ENCODE results near the gene SERAC1.
"Not testable (repeated sequence)": the region's sequence is repeated elsewhere in the genome, so short reads cannot be mapped to it uniquely, and the experiment has no call there.

Gene SERAC1

GRCh38 chr6:158168040-158168289 lies at the start of gene SERAC1:
SERAC1 (minus strand) TSS chr6:158168262; CDS start chr6:158158363, 9,899 bp downstream.
- no peak for DNase-seq (ENCODE audit: low spot score)

- peak; percentile 76 for DNase-seq (ENCODE audit: low spot score)
Measured at GRCh38 chr6:158213925-158214674, 46.0 kb upstream of the SERAC1 start.

GRCh38 chr6:158211273-158212055 lies 43.4 kb upstream of the SERAC1 start:
- DNase-seq (ENCODE audit: low spot score), result no peak

GRCh38 chr6:158209582-158210333 lies 41.7 kb upstream of the SERAC1 start:
- not testable (repeated sequence) for DNase-seq (ENCODE audit: low spot score)

GRCh38 chr6:158208226-158209030 lies 40.4 kb upstream of the SERAC1 start:
- DNase-seq (ENCODE audit: low spot score), result not testable (repeated sequence)

- DNase-seq (ENCODE audit: low spot score), result no peak
Measured at GRCh38 chr6:158207422-158207788, 39.3 kb upstream of the SERAC1 start.

- DNase-seq (ENCODE audit: low spot score), result no peak
Measured at GRCh38 chr6:158206740-158207421, 38.8 kb upstream of the SERAC1 start.

- DNase-seq (ENCODE audit: low spot score), result no peak
Measured at GRCh38 chr6:158205169-158205944, 37.3 kb upstream of the SERAC1 start.

- DNase-seq (ENCODE audit: low spot score), result no peak
Measured at GRCh38 chr6:158198461-158198860, 30.4 kb upstream of the SERAC1 start.

- DNase-seq (ENCODE audit: low spot score), result no peak
Measured at GRCh38 chr6:158194487-158195280, 26.6 kb upstream of the SERAC1 start.

- no peak for DNase-seq (ENCODE audit: low spot score)
Measured at GRCh38 chr6:158191761-158192160, 23.7 kb upstream of the SERAC1 start.

GRCh38 chr6:158191032-158191431 lies 23.0 kb upstream of the SERAC1 start:
- DNase-seq (ENCODE audit: low spot score), result no peak

- no peak for DNase-seq (ENCODE audit: low spot score)
Measured at GRCh38 chr6:158188591-158188990, 20.5 kb upstream of the SERAC1 start.

GRCh38 chr6:158185729-158186456 lies 17.8 kb upstream of the SERAC1 start:
- DNase-seq (ENCODE audit: low spot score), result no peak

- no peak for DNase-seq (ENCODE audit: low spot score)
Measured at GRCh38 chr6:158184608-158185007, 16.5 kb upstream of the SERAC1 start.

- DNase-seq (ENCODE audit: low spot score), result not testable (repeated sequence)
Measured at GRCh38 chr6:158183174-158183972, 15.3 kb upstream of the SERAC1 start.

GRCh38 chr6:158177712-158178111 lies 9.7 kb upstream of the SERAC1 start:
- not testable (repeated sequence) for DNase-seq (ENCODE audit: low spot score)

GRCh38 chr6:158175111-158175510 lies 7.0 kb upstream of the SERAC1 start:
- no peak for DNase-seq (ENCODE audit: low spot score)
